ENCODE results near the gene GNA12.

- no peak for TF ChIP-seq CTCF (IDR thresholded peaks at IDR 0.05)
- TF ChIP-seq POLR2A (IDR thresholded peaks at IDR 0.05): no peak
These were observed 125.7 kb downstream of the GNA12 start for GRCh38 chr7:2718296-2718965.

Data from vagina (tissue), 2 donors.